ENCODE results near the gene CCDC102B. TPM values are rescaled to one million over a fixed set of nuclear protein-coding genes. Genes with fewer than 3 reads are reported as not detected.
A peak's percentile ranks its signal among the peaks of the same experiment; 100 is the strongest.
"Not testable (repeated sequence)": the region's sequence is repeated elsewhere in the genome, so short reads cannot be mapped to it uniquely, and the experiment has no call there.

Gene CCDC102B
- polyA plus RNA-seq, 1 donor from 2014 or later, result 4.4 TPM

DNA sequence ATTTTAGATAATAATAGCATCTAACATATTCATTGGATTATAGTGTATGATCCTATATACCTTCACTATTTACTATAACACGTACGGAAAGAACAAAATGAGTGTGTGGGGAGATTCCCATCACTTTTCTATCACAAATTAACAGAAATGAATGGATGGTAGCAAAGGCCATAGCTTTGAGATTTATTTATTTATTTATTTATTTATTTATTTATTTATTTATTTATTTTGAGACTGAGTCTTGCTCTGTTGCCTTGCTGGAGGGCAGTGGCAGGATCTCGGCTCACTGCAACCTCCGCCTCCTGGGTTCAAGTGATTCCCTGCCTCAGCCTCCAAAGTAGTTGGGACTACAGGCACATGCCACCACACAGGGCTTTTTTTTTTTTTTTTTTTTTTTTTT, 208.3 kb downstream of the CCDC102B start:
- not testable (repeated sequence) for H3K27me3 Mint-ChIP-seq, H3K4me1 Mint-ChIP-seq, H3K36me3 Mint-ChIP-seq, H3K27ac Mint-ChIP-seq, H3K9me3 Mint-ChIP-seq, H3K4me3 Mint-ChIP-seq

GRCh38 chr18:69008538-69008937, 210.7 kb downstream of the CCDC102B start:
- Mint-ChIP-seq H3K9me3 (peaks cover 0 to 1% (median 0%) of the 10 kb centered on the region in 3 donors), H3K4me1 (no peaks in the 10 kb centered on the region), H3K27ac (no peak overlapping the region), H3K36me3 (no peaks in the 10 kb centered on the region), H3K27me3 (peaks cover 1% of the 10 kb centered on the region), H3K4me3 (no peak overlapping the region)

DNA sequence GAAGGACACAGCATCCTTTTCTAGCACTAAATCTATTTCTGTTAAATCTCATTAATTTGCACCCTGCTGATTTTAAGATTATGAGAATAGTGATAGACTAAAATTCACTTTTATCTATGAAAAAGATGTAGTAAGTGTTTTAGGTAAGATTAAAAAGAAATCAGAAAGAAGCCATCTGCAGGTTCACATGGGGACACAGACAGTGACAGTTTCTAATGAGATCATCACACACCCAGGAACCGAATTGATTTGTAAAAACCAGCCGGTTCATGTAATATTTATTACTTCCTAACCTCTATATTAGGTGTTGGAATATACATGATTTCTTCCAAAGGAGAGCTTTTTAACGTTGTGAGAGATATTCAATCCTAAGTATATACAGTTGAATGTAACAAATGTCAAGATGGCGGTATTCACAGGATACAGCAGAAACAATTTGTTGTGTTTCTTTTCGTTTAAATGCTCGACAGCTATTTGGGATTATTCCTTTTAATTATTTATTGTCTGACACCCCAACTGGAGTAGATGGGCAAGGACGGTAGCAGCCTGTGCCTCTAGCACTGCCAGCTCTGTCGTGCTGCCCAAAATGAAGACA, 223.4 kb downstream of the CCDC102B start:
- Mint-ChIP-seq H3K36me3 (peaks cover 2% of the 10 kb centered on the region), H3K4me1 (no peaks in the 10 kb centered on the region), H3K4me3 (no peak overlapping the region), H3K27ac (no peak overlapping the region), H3K9me3 (no peaks in the 10 kb centered on the region), H3K27me3 (no peaks in the 10 kb centered on the region)

DNA sequence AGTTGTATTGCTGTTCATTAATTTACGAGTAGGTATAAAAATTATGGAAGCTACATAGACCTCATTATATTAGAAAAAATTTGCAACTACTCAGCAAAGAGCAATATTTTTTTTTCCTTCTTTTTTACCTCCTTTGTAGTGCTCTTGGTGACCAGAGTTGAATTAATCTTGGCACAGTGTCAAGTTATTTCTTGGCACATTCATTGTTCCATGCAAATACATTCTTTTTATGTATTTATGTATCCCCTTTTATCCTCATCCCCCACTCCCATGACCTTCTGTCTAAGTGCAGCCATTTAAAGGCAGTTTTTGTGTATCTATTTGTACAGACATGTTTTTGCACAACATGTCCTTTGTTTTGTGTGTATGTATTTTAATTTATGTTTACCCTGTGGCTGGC, 224.5 kb downstream of the CCDC102B start:
- Mint-ChIP-seq H3K27me3 (no peaks in the 10 kb centered on the region), H3K27ac (no peak overlapping the region), H3K9me3 (no peaks in the 10 kb centered on the region), H3K4me3 (no peak overlapping the region), H3K4me1 (no peaks in the 10 kb centered on the region), H3K36me3 (peaks cover 2% of the 10 kb centered on the region)

DNA sequence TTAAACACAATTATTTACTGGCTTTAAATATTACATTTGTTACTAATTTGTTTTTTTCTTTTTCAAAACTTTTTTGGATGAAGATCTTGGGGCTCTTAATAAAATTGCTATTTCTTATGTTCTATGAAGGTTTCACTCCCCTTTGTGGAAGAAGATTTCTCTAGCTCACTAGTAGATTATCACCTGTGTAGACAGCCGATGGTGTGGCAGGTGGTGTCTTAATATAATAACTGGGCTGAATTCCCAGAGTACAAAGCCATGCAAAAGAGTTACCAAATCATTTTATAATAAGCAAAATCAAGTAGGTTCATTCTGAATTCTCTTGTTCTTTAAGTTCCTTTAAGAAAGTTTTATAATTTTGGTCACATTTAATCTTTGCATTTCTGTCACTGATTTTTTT, 233.7 kb downstream of the CCDC102B start:
- Mint-ChIP-seq H3K9me3 (no peaks in the 10 kb centered on the region), H3K27me3 (no peaks in the 10 kb centered on the region), H3K4me3 (no peak overlapping the region), H3K4me1 (no peaks in the 10 kb centered on the region), H3K27ac (no peak overlapping the region), H3K36me3 (no peaks in the 10 kb centered on the region)

DNA sequence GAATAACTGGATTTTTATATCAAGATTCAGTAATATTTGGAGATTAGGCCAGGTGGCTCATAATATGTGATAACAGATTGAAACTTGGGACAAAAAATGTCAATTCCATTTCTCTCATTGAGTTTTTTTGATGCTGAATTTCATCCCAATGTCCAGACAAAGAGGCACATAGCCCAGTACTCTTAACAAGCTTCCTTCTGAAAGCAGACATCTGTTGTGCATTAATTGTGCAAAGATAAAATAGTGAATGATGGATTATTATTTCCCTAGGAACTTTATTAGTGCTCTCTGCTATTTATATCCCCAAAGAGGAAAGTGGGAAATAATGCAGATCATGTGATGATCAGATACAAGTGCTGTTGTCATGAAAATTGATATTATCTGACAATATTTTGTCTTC, 234.1 kb downstream of the CCDC102B start:
- Mint-ChIP-seq H3K4me1 (no peaks in the 10 kb centered on the region), H3K9me3 (no peaks in the 10 kb centered on the region), H3K36me3 (no peaks in the 10 kb centered on the region), H3K4me3 (no peak overlapping the region), H3K27ac (no peak overlapping the region), H3K27me3 (no peaks in the 10 kb centered on the region)

DNA sequence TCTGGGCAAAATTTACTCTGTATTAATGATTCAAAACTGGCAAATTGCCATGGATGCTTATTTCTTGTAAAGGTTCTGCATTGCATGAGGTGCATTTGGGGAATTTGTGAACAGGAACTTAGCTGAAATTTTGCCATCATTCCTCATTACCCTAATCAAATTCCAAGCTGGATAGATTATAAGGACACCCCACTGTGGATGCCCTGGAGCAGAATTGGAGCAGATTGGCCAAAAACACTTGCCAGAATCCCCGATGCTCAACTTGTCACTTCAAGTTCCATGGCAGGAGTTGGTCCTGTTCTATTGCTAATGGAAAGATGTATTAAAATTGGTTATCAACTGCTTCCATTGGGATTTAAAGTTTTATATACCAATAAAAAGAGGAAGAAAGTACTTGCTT, 237.9 kb downstream of the CCDC102B start:
- Mint-ChIP-seq H3K4me1 (no peaks in the 10 kb centered on the region), H3K36me3 (no peaks in the 10 kb centered on the region), H3K4me3 (no peak overlapping the region), H3K27ac (no peak overlapping the region), H3K9me3 (no peaks in the 10 kb centered on the region), H3K27me3 (no peaks in the 10 kb centered on the region)

DNA sequence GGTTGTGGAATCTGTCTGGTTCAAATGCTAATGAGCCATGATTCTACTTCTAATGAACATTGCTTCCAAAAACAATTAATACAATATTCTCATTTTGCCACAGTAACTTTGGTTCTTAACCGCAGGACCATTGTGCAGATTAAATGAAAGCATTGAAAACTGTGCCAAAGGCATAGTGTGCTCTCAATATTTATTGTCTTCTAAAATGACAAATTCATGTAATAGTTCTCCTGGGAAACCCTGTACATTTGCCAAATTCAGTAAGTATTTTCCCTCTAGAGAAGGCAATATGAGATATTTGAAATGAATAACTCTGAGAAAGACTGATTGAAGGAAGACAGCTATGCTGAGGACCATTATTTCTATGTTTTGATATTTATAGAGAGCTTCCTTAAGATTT, 246.3 kb downstream of the CCDC102B start:
- no peak overlapping the region for H3K27ac Mint-ChIP-seq
- H3K4me1 Mint-ChIP-seq, result no peaks in the 10 kb centered on the region
- no peaks in the 10 kb centered on the region for H3K27me3 Mint-ChIP-seq
- peaks cover 0 to 1% (median 0%) of the 10 kb centered on the region in 3 donors for H3K9me3 Mint-ChIP-seq
- H3K4me3 Mint-ChIP-seq, result no peak overlapping the region
- H3K36me3 Mint-ChIP-seq, result no peaks in the 10 kb centered on the region

- H3K4me1 Mint-ChIP-seq, result no peaks in the 10 kb centered on the region
- no peaks in the 10 kb centered on the region for H3K36me3 Mint-ChIP-seq
- H3K27ac Mint-ChIP-seq, result no peak overlapping the region
- H3K9me3 Mint-ChIP-seq, result peaks cover 0 to 1% (median 0%) of the 10 kb centered on the region in 3 donors
- no peak overlapping the region for H3K4me3 Mint-ChIP-seq
- no peaks in the 10 kb centered on the region for H3K27me3 Mint-ChIP-seq
Measured at GRCh38 chr18:69064063-69064462, 266.2 kb downstream of the CCDC102B start.

DNA sequence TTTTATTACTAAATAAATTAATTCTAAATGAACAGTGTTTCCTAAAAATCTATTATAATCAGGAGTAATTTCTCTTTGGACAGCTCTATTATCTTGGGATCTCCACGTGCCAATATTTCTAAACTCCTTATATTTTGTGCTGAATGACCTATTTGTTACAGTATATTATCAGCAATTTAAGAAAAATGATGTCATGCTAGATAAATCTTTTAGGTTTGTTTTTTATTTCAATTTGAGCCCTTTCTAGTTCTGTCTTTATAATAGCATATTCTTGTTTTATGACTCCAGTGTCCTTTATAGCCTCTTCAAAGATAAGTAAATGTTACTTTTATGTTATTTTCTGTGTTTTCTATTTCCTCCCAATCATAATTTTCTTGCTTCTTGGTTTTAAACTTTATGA, 269.2 kb downstream of the CCDC102B start:
- Mint-ChIP-seq H3K9me3 (peaks cover 0 to 1% (median 0%) of the 10 kb centered on the region in 3 donors), H3K27ac (no peak overlapping the region), H3K36me3 (no peaks in the 10 kb centered on the region), H3K27me3 (no peaks in the 10 kb centered on the region), H3K4me1 (no peaks in the 10 kb centered on the region), H3K4me3 (no peak overlapping the region)

- Mint-ChIP-seq H3K27ac (no peak overlapping the region), H3K27me3 (no peaks in the 10 kb centered on the region), H3K4me3 (no peak overlapping the region), H3K36me3 (no peaks in the 10 kb centered on the region), H3K9me3 (no peaks in the 10 kb centered on the region), H3K4me1 (no peaks in the 10 kb centered on the region)
Measured at GRCh38 chr18:69071680-69072079, 273.8 kb downstream of the CCDC102B start.

- no peak overlapping the region for H3K4me3 Mint-ChIP-seq
- H3K9me3 Mint-ChIP-seq, result peaks cover 0 to 4% (median 0%) of the 10 kb centered on the region in 3 donors
- no peak overlapping the region for H3K27ac Mint-ChIP-seq
- no peaks in the 10 kb centered on the region for H3K36me3 Mint-ChIP-seq
- no peaks in the 10 kb centered on the region for H3K27me3 Mint-ChIP-seq
- no peaks in the 10 kb centered on the region for H3K4me1 Mint-ChIP-seq
Measured at GRCh38 chr18:69081846-69082245, 284.0 kb downstream of the CCDC102B start.

GRCh38 chr18:69082499-69082898, 284.6 kb downstream of the CCDC102B start:
- Mint-ChIP-seq H3K27ac (no peak overlapping the region), H3K27me3 (no peaks in the 10 kb centered on the region), H3K4me3 (no peak overlapping the region), H3K36me3 (no peaks in the 10 kb centered on the region), H3K9me3 (peaks cover 0 to 3% (median 0%) of the 10 kb centered on the region in 3 donors), H3K4me1 (no peaks in the 10 kb centered on the region)

- H3K4me3 Mint-ChIP-seq, result no peak overlapping the region
- H3K27me3 Mint-ChIP-seq, result no peaks in the 10 kb centered on the region
- no peak overlapping the region for H3K27ac Mint-ChIP-seq
- H3K36me3 Mint-ChIP-seq, result no peaks in the 10 kb centered on the region
- H3K4me1 Mint-ChIP-seq, result no peaks in the 10 kb centered on the region
- H3K9me3 Mint-ChIP-seq, result no peaks in the 10 kb centered on the region
Measured at GRCh38 chr18:69085951-69086350, 288.1 kb downstream of the CCDC102B start.

DNA sequence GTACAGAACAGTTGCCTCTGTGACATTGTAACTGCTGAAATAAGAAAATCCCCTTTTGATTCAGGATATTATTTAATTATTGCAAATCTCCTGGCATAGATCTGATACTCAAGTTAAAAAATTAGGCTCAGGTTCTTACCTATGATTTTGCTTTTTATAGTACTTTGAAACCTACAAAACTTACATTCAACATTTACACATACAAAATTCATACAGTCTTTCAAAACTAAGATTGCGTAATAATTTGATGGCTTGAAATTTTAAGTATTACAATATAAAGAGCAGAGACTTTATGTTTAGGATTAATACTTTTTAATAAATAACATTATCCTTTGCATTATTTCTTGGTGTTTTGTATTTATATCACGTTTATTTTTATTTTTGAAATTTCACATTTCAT, 291.1 kb downstream of the CCDC102B start:
- Mint-ChIP-seq H3K27ac (no peak overlapping the region), H3K36me3 (no peaks in the 10 kb centered on the region), H3K4me1 (no peaks in the 10 kb centered on the region), H3K27me3 (no peaks in the 10 kb centered on the region), H3K4me3 (no peak overlapping the region), H3K9me3 (peaks cover 0 to 4% (median 3%) of the 10 kb centered on the region in 3 donors)

DNA sequence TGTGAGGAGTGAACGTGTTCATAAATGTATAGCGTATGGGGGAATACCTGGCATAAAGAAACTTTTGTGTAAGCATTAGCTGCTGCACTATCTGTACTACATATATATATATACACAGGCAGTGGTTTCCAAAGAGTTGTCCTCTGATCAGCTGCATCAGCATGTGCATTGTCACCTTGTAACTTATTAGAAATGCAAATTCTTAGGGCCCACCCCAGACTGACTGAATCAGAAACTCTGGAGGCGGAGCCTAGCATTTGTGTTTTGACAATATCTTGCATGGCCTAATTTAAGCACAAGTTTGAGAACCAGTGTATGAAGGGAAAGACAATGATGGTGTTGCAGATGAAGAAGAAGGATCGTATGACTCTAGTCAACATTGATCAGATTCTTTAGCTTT, 299.5 kb downstream of the CCDC102B start:
- Mint-ChIP-seq H3K4me1 (no peaks in the 10 kb centered on the region), H3K27me3 (no peaks in the 10 kb centered on the region), H3K9me3 (peaks cover 0 to 8% (median 2%) of the 10 kb centered on the region in 3 donors), H3K36me3 (no peaks in the 10 kb centered on the region), H3K4me3 (peak overlapping the region in 1 of 4 donors; percentile 38), H3K27ac (no peak overlapping the region)

DNA sequence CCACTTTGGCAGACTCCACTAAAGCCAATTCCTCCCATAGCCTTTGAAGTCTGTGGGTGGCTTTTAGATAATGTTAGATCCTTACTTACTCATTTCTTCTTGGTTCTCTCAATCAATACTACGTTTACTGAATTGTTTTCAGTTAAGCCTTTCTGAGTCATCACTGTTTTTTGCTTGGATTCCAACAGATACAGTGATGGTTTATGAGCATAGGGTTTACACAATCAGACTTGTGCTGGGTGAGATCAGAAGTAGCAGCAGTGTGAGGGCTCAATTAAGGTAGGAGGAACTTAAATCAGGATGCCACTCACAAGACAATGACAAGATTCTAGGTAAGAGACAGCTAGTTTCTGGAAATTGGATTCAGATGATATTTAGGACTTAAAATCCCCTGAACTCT, 305.1 kb downstream of the CCDC102B start:
- Mint-ChIP-seq H3K4me3 (no peak overlapping the region), H3K27me3 (no peaks in the 10 kb centered on the region), H3K27ac (no peak overlapping the region), H3K36me3 (no peaks in the 10 kb centered on the region), H3K4me1 (no peaks in the 10 kb centered on the region), H3K9me3 (peaks cover 0 to 6% (median 0%) of the 10 kb centered on the region in 3 donors)

All from IgD-negative memory B cell (primary cell).